ENCODE measurements around the gene PTPRN. TPM values are rescaled to one million over a fixed set of nuclear protein-coding genes. Genes with fewer than 3 reads are reported as not detected.

Gene PTPRN
- total RNA-seq, 1 donor from 2014 or later, result not detected

DNA sequence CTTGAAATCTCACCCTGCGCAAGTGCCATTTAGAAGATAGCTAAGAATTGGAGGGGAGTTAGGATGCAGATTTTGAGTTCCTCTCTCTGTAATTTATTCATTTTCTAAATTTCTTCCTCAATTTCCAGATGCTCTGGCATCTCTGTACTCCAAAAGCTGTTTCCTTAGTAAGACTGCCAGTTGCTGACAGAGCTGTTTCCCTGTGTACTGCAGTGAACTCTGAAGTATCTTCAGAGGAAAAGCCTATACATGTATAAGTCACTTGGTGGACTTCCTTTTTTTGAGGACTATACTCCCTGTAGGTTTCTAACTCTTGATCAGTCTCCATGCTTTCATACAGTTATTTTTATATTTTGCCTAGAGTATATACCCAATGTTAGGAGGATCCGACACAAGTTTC lies 24.9 kb upstream of the PTPRN start:
- Histone ChIP-seq H3K27ac (no peak overlapping the region), H3K4me1 (no peaks in the 10 kb centered on the region), H3K9me3 (no peaks in the 10 kb centered on the region), H3K36me3 (no peaks in the 10 kb centered on the region), H3K27me3 (ENCODE audit: low read depth) (peaks cover 51% of the 10 kb centered on the region), H3K4me3 (no peak overlapping the region)
- no peak for DNase-seq
- ATAC-seq, result no peak
- intact Hi-C loops (cut with DNase I), result no loop called here
- TF ChIP-seq, protein P1, sequence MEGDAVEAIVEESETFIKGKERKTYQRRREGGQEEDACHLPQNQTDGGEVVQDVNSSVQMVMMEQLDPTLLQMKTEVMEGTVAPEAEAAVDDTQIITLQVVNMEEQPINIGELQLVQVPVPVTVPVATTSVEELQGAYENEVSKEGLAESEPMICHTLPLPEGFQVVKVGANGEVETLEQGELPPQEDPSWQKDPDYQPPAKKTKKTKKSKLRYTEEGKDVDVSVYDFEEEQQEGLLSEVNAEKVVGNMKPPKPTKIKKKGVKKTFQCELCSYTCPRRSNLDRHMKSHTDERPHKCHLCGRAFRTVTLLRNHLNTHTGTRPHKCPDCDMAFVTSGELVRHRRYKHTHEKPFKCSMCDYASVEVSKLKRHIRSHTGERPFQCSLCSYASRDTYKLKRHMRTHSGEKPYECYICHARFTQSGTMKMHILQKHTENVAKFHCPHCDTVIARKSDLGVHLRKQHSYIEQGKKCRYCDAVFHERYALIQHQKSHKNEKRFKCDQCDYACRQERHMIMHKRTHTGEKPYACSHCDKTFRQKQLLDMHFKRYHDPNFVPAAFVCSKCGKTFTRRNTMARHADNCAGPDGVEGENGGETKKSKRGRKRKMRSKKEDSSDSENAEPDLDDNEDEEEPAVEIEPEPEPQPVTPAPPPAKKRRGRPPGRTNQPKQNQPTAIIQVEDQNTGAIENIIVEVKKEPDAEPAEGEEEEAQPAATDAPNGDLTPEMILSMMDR (IDR thresholded peaks at IDR 0.05), result no peak

DNA sequence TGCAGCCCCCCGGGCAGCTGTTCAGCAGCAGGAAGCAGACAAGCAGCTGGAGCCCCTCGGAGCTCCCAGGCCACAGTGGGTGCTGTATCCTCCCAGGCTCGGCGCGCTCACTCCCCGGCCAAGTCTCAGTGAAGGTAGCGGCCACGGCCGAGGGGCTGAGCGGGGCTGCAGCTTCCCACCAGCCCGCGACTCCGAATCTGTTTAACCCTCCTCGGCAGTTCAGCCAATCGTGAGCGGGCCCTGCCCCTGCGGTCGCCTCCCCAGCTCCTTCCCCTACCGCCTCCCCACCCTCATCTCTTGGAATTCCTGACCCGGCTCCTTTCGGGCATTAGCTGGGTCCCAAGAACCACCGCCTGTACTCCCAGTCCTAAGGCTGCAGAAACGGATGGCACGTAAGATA lies 23.3 kb upstream of the PTPRN start, which contains the start of gene RESP18:
RESP18 (minus strand) TSS at position 203 of the 400 bp plus-strand sequence.
- H3K4me3 ChIP-seq, result no peak within 1 kb of the TSS
- H3K4me1 ChIP-seq, result no peaks in the 10 kb centered on the region
- ATAC-seq, result no peak
- intact Hi-C loops (cut with DNase I), result no loop called here
- no peaks in the 10 kb centered on the region for H3K9me3 ChIP-seq
- peaks cover 61% of the 10 kb centered on the region for H3K27me3 ChIP-seq (ENCODE audit: low read depth)
- no peaks in the 10 kb centered on the region for H3K36me3 ChIP-seq
- TF ChIP-seq, protein P1 (IDR thresholded peaks at IDR 0.05), result no peak
- no peak within 1 kb of the TSS for H3K27ac ChIP-seq
- DNase-seq, result no peak

DNA sequence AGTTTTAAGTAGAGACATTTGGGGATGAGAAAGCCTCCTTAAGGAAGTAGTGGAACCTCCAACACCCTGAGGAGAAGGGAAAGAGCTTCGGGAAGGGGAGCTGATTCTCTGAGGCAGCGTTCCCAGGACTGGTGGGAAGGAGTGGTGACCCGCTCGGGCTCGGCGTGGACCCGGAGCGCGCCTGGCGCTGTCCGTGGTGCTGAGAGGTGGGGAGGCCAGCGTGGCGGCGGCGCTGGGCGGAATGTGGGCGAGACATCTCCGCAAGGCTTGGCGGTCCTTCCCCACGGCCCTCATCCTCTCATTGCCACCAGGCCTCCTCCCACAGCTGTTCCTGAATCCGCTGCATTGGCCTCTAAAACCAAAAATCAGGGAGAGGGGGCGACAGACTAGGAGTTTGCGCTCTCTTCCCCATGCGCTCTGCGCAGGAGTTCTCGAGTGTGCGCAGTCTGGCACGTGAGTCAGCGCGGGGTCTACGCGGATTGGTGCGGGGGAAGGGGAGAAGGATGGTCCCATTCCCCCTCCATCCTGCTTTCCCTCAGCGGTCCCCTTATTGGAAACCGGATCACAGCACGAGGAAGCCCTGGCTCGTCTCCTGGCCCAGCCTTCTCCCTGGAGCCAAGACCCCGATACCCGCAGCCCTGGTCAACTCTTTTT lies 22.5 kb upstream of the PTPRN start:
- Histone ChIP-seq H3K4me3 (no peak overlapping the region), H3K4me1 (no peaks in the 10 kb centered on the region), H3K9me3 (no peaks in the 10 kb centered on the region), H3K36me3 (no peaks in the 10 kb centered on the region), H3K27ac (no peak overlapping the region), H3K27me3 (ENCODE audit: low read depth) (peaks cover 54% of the 10 kb centered on the region)
- ATAC-seq (peak; percentile 61 to 80), DNase-seq (no peak)
- TF ChIP-seq, protein P1 (IDR thresholded peaks at IDR 0.05), result no peak
- intact Hi-C loops (cut with DNase I), result no loop called here

DNA sequence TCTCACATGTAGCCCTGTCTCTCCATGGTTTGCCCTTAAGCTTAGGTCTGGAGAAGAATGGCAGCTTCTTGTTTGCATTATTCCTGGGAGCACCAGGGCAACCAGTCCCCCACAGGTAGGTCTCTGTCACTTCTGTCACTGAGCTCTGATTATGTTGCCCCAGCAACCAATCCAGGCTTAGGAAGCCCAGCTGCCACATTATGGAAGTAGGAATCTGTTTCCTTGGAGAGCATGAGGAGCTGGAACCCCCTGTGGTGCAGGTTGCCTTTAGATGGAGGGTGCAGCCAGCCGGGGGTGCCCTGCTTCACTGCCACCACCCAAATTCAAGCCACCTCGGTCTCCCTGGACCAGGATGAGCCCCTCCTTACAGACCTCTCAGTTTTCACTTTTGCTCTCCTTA lies 18.5 kb upstream of the PTPRN start:
- DNase-seq (no peak), ATAC-seq (no peak)
- Histone ChIP-seq H3K4me1 (no peaks in the 10 kb centered on the region), H3K36me3 (no peaks in the 10 kb centered on the region), H3K4me3 (no peak overlapping the region), H3K9me3 (no peaks in the 10 kb centered on the region), H3K27me3 (ENCODE audit: low read depth) (peaks cover 26% of the 10 kb centered on the region), H3K27ac (no peak overlapping the region)
- TF ChIP-seq, protein P1 (IDR thresholded peaks at IDR 0.05), result no peak
- intact Hi-C loops (cut with DNase I), result no loop called here

DNA sequence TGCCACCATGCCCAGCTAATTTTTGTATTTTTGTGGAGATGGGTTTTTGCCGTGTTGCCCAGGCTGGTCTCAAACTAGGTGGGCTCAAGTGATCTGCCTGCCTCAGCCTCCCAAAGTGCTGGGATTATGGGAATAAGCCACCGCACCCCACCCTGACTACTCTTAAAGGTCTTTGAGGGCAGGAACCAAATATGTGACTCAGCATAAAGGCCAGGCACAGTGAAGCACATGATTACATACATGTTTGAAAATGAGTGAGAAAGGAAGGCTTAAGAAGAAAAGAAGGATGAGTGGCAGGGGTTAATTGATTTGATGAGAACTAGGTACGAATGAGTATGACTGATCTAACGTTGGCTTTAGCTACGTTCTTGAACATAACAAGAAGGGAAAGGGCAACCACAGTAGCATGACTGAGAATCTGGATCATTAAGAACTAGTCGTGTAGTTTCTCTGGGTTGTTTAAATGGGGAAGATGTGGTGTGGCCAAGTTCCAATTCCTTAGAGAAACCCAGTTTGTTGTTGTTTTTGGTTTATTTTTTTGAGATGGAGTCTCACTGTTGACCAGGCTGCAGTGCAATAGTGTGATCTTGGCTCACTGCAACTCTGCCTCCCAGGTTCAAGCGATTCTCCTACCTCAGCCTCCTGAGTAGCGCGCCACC lies 16.6 kb upstream of the PTPRN start:
- intact Hi-C loops (cut with DNase I), result no loop called here
- ATAC-seq (no peak), DNase-seq (no peak)
- Histone ChIP-seq H3K27ac (no peak overlapping the region), H3K36me3 (no peaks in the 10 kb centered on the region), H3K27me3 (ENCODE audit: low read depth) (peaks cover 24% of the 10 kb centered on the region), H3K4me1 (no peaks in the 10 kb centered on the region), H3K9me3 (no peaks in the 10 kb centered on the region), H3K4me3 (no peak overlapping the region)
- TF ChIP-seq, protein P1 (IDR thresholded peaks at IDR 0.05), result no peak

Data from lower lobe of right lung (tissue), 2 donors.